ENCODE data around the gene ADIG.

The ADIG gene

GRCh38 chr20:38604873-38605303, 23.9 kb downstream of the ADIG start:
- no peak for DNase-seq

GRCh38 chr20:38607351-38607750, 26.4 kb downstream of the ADIG start:
- DNase-seq = no peak

- DNase-seq = no peak
Observed at GRCh38 chr20:38608188-38608587, 27.2 kb downstream of the ADIG start.

GRCh38 chr20:38609815-38610214, 28.8 kb downstream of the ADIG start:
- no peak for DNase-seq

GRCh38 chr20:38610521-38610920, 29.5 kb downstream of the ADIG start:
- DNase-seq = no peak

- DNase-seq = no peak
Observed at GRCh38 chr20:38612751-38613515, 31.9 kb downstream of the ADIG start.

GRCh38 chr20:38615283-38615682, 34.3 kb downstream of the ADIG start:
- no peak for DNase-seq

GRCh38 chr20:38616457-38616856, 35.5 kb downstream of the ADIG start:
- DNase-seq = no peak

- DNase-seq = no peak
Observed at GRCh38 chr20:38617011-38617829, 36.2 kb downstream of the ADIG start.

- no peak for DNase-seq
Observed at GRCh38 chr20:38617830-38618196, 36.8 kb downstream of the ADIG start.

- DNase-seq = no peak
Observed at GRCh38 chr20:38620441-38620840, 39.4 kb downstream of the ADIG start.

- no peak for DNase-seq
Observed at GRCh38 chr20:38623061-38623460, 42.1 kb downstream of the ADIG start.

- no peak for DNase-seq
Observed at GRCh38 chr20:38624084-38624483, 43.1 kb downstream of the ADIG start.

GRCh38 chr20:38625896-38626295, 44.9 kb downstream of the ADIG start:
- no peak for DNase-seq

GRCh38 chr20:38626921-38627659, 46.1 kb downstream of the ADIG start:
- DNase-seq = no peak

- DNase-seq = no peak
Observed at GRCh38 chr20:38628580-38629470, 47.8 kb downstream of the ADIG start.

- DNase-seq = no peak
Observed at GRCh38 chr20:38629979-38630378, 49.0 kb downstream of the ADIG start.

- no peak for DNase-seq
Observed at GRCh38 chr20:38630727-38631126, 49.7 kb downstream of the ADIG start.

GRCh38 chr20:38631155-38632022, 50.4 kb downstream of the ADIG start:
- no peak for DNase-seq

- DNase-seq = peak; percentile 62 to 74
Observed at GRCh38 chr20:38633577-38634093, 52.6 kb downstream of the ADIG start.

GRCh38 chr20:38635721-38636288, 54.8 kb downstream of the ADIG start:
- no peak for DNase-seq
